ENCODE results near the gene TENM3. TPM values are rescaled to one million over a fixed set of nuclear protein-coding genes. Genes with fewer than 3 reads are reported as not detected.

Gene TENM3
- total RNA-seq, 2 experiments from 2014 or later = not detected

DNA sequence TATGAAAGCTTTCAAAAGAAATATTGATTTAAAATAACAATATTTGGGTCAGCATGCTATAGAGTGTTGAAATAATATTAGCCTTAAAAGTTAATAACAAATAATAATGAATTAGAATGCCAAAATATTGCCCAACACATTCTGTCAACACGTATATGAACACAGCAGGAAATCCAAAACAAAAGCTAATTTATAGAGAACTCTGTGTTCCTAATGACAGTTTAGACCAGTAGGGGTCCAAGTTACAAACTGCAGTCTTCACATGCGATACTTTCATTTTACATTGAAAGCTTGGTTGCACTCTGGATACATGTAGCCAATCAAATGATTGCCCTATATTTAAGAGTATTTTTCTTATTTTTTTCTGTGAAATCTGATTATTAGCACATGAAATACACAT lies 399.6 kb downstream of the TENM3 start:
- intact Hi-C loops (cut with micrococcal nuclease; ENCODE audit: unreplicated experiment) = no loop called here
- Histone ChIP-seq H3K36me3 (ENCODE audit: insufficient read depth, low read length) (no peaks in the 10 kb centered on the region), H3K79me2 (ENCODE audit: insufficient read depth, low read depth, low read length) (no peaks in the 10 kb centered on the region), H3K4me1 (ENCODE audit: insufficient read depth, low read length, poor library complexity, severe bottlenecking) (no peaks in the 10 kb centered on the region), H3K27ac (ENCODE audit: low read depth, low read length, poor library complexity, severe bottlenecking) (no peak overlapping the region), H3K9me3 (ENCODE audit: low read length) (no peaks in the 10 kb centered on the region), H2AFZ (ENCODE audit: low read length) (no peak overlapping the region), H3K9me2 (ENCODE audit: insufficient read depth, low read length) (no peaks in the 10 kb centered on the region), H3K4me2 (ENCODE audit: low read length) (no peak overlapping the region), H3K4me3 (ENCODE audit: low read depth, low read length, poor library complexity, severe bottlenecking) (no peak overlapping the region), H4K20me1 (ENCODE audit: insufficient read depth, low read length) (no peaks in the 10 kb centered on the region)
- TF ChIP-seq EZH2phosphoT487 (IDR thresholded peaks at IDR 0.05; ENCODE audit: borderline replicate concordance, low read depth, low read length) = no peak
- TF ChIP-seq, protein P1, sequence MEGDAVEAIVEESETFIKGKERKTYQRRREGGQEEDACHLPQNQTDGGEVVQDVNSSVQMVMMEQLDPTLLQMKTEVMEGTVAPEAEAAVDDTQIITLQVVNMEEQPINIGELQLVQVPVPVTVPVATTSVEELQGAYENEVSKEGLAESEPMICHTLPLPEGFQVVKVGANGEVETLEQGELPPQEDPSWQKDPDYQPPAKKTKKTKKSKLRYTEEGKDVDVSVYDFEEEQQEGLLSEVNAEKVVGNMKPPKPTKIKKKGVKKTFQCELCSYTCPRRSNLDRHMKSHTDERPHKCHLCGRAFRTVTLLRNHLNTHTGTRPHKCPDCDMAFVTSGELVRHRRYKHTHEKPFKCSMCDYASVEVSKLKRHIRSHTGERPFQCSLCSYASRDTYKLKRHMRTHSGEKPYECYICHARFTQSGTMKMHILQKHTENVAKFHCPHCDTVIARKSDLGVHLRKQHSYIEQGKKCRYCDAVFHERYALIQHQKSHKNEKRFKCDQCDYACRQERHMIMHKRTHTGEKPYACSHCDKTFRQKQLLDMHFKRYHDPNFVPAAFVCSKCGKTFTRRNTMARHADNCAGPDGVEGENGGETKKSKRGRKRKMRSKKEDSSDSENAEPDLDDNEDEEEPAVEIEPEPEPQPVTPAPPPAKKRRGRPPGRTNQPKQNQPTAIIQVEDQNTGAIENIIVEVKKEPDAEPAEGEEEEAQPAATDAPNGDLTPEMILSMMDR (conservative IDR thresholded peaks at IDR 0.05; ENCODE audit: low read length) = peak; percentile 31; the same call in 1 of the 2 replicates
- ChIA-PET POLR2A (interaction anchor here (0.7 to 0.8 kb wide), 2 partner anchors 32 to 821 kb away, joined by 3 read pairs; no protein-coding TSS in a partner anchor), CTCF (ENCODE audit: unreplicated experiment) (no interaction called here)
- BruUV-seq (replicated peaks) = no TSS peak
- DNase-seq (ENCODE audit: low spot score) = no peak

GRCh38 chr4:182643801-182644682 lies 400.8 kb downstream of the TENM3 start:
- TF ChIP-seq EZH2phosphoT487 (IDR thresholded peaks at IDR 0.05; ENCODE audit: borderline replicate concordance, low read depth, low read length) = no peak
- TF ChIP-seq, protein P1 (conservative IDR thresholded peaks at IDR 0.05; ENCODE audit: low read length) = no peak
- Histone ChIP-seq H3K79me2 (ENCODE audit: insufficient read depth, low read depth, low read length) (no peaks in the 10 kb centered on the region), H3K9me3 (ENCODE audit: low read length) (no peaks in the 10 kb centered on the region), H3K4me3 (ENCODE audit: low read depth, low read length, poor library complexity, severe bottlenecking) (no peak overlapping the region), H3K4me1 (ENCODE audit: insufficient read depth, low read length, poor library complexity, severe bottlenecking) (no peaks in the 10 kb centered on the region), H3K27ac (ENCODE audit: low read depth, low read length, poor library complexity, severe bottlenecking) (no peak overlapping the region), H4K20me1 (ENCODE audit: insufficient read depth, low read length) (no peaks in the 10 kb centered on the region), H3K36me3 (ENCODE audit: insufficient read depth, low read length) (no peaks in the 10 kb centered on the region), H3K9me2 (ENCODE audit: insufficient read depth, low read length) (no peaks in the 10 kb centered on the region), H2AFZ (ENCODE audit: low read length) (no peak overlapping the region), H3K4me2 (ENCODE audit: low read length) (no peak overlapping the region)
- ChIA-PET POLR2A (no interaction called here), CTCF (ENCODE audit: unreplicated experiment) (no interaction called here)
- BruUV-seq (replicated peaks) = no TSS peak
- intact Hi-C loops (cut with micrococcal nuclease; ENCODE audit: unreplicated experiment) = no loop called here
- no peak for DNase-seq (ENCODE audit: low spot score)

- Histone ChIP-seq H3K4me3 (ENCODE audit: low read depth, low read length, poor library complexity, severe bottlenecking) (no peak overlapping the region), H2AFZ (ENCODE audit: low read length) (no peak overlapping the region), H3K4me2 (ENCODE audit: low read length) (no peak overlapping the region), H3K36me3 (ENCODE audit: insufficient read depth, low read length) (no peaks in the 10 kb centered on the region), H4K20me1 (ENCODE audit: insufficient read depth, low read length) (no peaks in the 10 kb centered on the region), H3K79me2 (ENCODE audit: insufficient read depth, low read depth, low read length) (no peaks in the 10 kb centered on the region), H3K4me1 (ENCODE audit: insufficient read depth, low read length, poor library complexity, severe bottlenecking) (no peaks in the 10 kb centered on the region), H3K27ac (ENCODE audit: low read depth, low read length, poor library complexity, severe bottlenecking) (no peak overlapping the region), H3K9me2 (ENCODE audit: insufficient read depth, low read length) (no peaks in the 10 kb centered on the region), H3K9me3 (ENCODE audit: low read length) (no peaks in the 10 kb centered on the region)
- no TSS peak for BruUV-seq (replicated peaks)
- ChIA-PET POLR2A (no interaction called here), CTCF (ENCODE audit: unreplicated experiment) (no interaction called here)
- no peak for DNase-seq (ENCODE audit: low spot score)
- intact Hi-C loops (cut with micrococcal nuclease; ENCODE audit: unreplicated experiment) = no loop called here
- no peak for TF ChIP-seq EZH2phosphoT487 (IDR thresholded peaks at IDR 0.05; ENCODE audit: borderline replicate concordance, low read depth, low read length)
- TF ChIP-seq, protein P1 (conservative IDR thresholded peaks at IDR 0.05; ENCODE audit: low read length) = no peak
Observed at GRCh38 chr4:182644683-182645050, 401.5 kb downstream of the TENM3 start.

Data from OCI-LY7 (cell line).